HCT116 (cell line): ENCODE measurements around the gene SMYD3.

ENCODE experiments used
- EZH2phosphoT487 ChIP-seq: fragments of 200-600 bp; IDR thresholded peaks from 2 replicates; pipeline ENCODE4 v1.6.1; 2018; ENCODE audit warnings: antibody characterized with exemption, borderline replicate concordance
- JUND ChIP-seq: IDR thresholded peaks from 2 replicates; pipeline ENCODE4 v1.6.1; 2012
- TF ChIP-seq, protein P1 (sequence below), 3 experiments: fragments of 200-600 bp in 1 of 3; sonication (generic) in 1 of 3; IDR thresholded peaks in 2 of 3; conservative IDR thresholded peaks in 1 of 3; 2 replicates each; pipeline ENCODE4 v1.5.1; 2012 to 2017; ENCODE audit warnings: low read depth in 2 of 3, low read length in 2 of 3, antibody characterized with exemption in 1 of 3, borderline replicate concordance in 1 of 3, control low read depth in 1 of 3, mild to moderate bottlenecking in 1 of 3, mixed read lengths in 1 of 3, mixed run types in 1 of 3, moderate library complexity in 1 of 3; ENCODE audit not compliant: insufficient read depth in 1 of 3

DNA sequence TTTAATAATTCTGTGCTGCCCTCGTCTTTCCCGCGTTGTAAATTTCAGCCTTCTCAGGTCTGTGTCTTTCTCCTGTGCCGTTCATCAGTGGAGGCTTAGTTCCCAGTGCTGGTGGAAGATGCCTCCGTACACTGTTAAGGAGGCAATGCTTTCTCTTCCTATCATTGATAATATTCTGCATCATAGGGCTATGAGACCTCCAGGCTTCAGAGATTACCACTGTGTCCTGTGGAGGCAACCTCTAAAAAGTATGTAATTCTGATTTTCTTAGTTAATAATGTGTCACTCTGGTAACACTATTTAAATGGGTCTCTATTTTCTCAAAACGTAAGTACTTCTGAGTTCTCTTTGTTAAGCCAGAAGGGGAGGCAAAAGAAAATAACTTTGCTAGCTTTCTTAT is 538.3 kb downstream of the SMYD3 start:
- no peak for TF ChIP-seq EZH2phosphoT487
- TF ChIP-seq, protein P1, sequence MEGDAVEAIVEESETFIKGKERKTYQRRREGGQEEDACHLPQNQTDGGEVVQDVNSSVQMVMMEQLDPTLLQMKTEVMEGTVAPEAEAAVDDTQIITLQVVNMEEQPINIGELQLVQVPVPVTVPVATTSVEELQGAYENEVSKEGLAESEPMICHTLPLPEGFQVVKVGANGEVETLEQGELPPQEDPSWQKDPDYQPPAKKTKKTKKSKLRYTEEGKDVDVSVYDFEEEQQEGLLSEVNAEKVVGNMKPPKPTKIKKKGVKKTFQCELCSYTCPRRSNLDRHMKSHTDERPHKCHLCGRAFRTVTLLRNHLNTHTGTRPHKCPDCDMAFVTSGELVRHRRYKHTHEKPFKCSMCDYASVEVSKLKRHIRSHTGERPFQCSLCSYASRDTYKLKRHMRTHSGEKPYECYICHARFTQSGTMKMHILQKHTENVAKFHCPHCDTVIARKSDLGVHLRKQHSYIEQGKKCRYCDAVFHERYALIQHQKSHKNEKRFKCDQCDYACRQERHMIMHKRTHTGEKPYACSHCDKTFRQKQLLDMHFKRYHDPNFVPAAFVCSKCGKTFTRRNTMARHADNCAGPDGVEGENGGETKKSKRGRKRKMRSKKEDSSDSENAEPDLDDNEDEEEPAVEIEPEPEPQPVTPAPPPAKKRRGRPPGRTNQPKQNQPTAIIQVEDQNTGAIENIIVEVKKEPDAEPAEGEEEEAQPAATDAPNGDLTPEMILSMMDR (IDR thresholded peaks at IDR 0.05 in 2 of 3, conservative IDR thresholded peaks at IDR 0.05 in 1 of 3; ENCODE audit: borderline replicate concordance in 1 of 3, insufficient read depth in 1 of 3, low read depth in 2 of 3, low read length in 2 of 3): no peak
- no peak for TF ChIP-seq JUND
